HEK293T (cell line): ENCODE measurements around the gene PAM.

Experiments used
- CTCF ChIA-PET: fragments of 350-600 bp; formaldehyde crosslinking; extraction: SDS; loops from one replicate; lab custom pipeline; 2021; ENCODE audit warnings: antibody characterized with exemption, inconsistent platforms; lab: Yijun Ruan, JAX
- POLR2A ChIA-PET: fragments of 350-600 bp; formaldehyde crosslinking; extraction: SDS; loops from one replicate; lab custom pipeline; 2020; ENCODE audit warnings: antibody characterized with exemption, inconsistent platforms; lab: Yijun Ruan, JAX
- DNase-seq: peaks from one replicate; pipeline ENCODE4 v3.0.0; 2012; ENCODE audit warnings: mixed read lengths; ENCODE audit errors: extremely low spot score
- ARNT ChIP-seq: fragments of 450-650 bp; IDR thresholded peaks from 2 replicates; pipeline ENCODE4 v1.6.1; 2017; ENCODE audit warnings: mild to moderate bottlenecking
- BHLHE40 ChIP-seq: fragments of 450-650 bp; IDR thresholded peaks from 2 replicates; pipeline ENCODE4 v1.6.1; 2016; ENCODE audit warnings: mild to moderate bottlenecking, moderate library complexity, borderline replicate concordance
- CTBP1 ChIP-seq: fragments of 450-650 bp; IDR thresholded peaks from 2 replicates; pipeline ENCODE4 v1.6.1; 2016; ENCODE audit warnings: borderline replicate concordance
- ELF4 ChIP-seq: fragments of 450-650 bp; IDR thresholded peaks from 2 replicates; pipeline ENCODE4 v1.6.1; 2017; ENCODE audit warnings: antibody characterized with exemption
- FOXA1 ChIP-seq: fragments of 450-650 bp; IDR thresholded peaks from 2 replicates; pipeline ENCODE4 v1.6.1; 2016; ENCODE audit warnings: mild to moderate bottlenecking
- FOXK2 ChIP-seq: fragments of 450-650 bp; IDR thresholded peaks from 2 replicates; pipeline ENCODE4 v1.6.1; 2016; ENCODE audit warnings: mild to moderate bottlenecking
- FOXM1 ChIP-seq: fragments of 450-650 bp; IDR thresholded peaks from 2 replicates; pipeline ENCODE4 v1.6.1; 2017; ENCODE audit warnings: mild to moderate bottlenecking, borderline replicate concordance
- HDGF ChIP-seq: fragments of 450-650 bp; IDR thresholded peaks from 2 replicates; pipeline ENCODE4 v1.6.1; 2017; ENCODE audit warnings: antibody characterized with exemption, borderline replicate concordance
- L3MBTL2 ChIP-seq: fragments of 450-650 bp; conservative IDR thresholded peaks from 2 replicates; pipeline ENCODE4 v1.6.1; 2016; ENCODE audit warnings: mild to moderate bottlenecking
- LEF1 ChIP-seq: fragments of 450-650 bp; IDR thresholded peaks from 2 replicates; pipeline ENCODE4 v1.6.1; 2017; ENCODE audit warnings: mild to moderate bottlenecking, borderline replicate concordance
- NFRKB ChIP-seq: fragments of 450-650 bp; IDR thresholded peaks from 2 replicates; pipeline ENCODE4 v1.6.1; 2016; ENCODE audit warnings: mild to moderate bottlenecking, moderate library complexity
- PKNOX1 ChIP-seq: fragments of 450-650 bp; IDR thresholded peaks from 2 replicates; pipeline ENCODE4 v1.6.1; 2016
- SP1 ChIP-seq: fragments of 450-650 bp; IDR thresholded peaks from 2 replicates; pipeline ENCODE4 v1.6.1; 2017
- SUZ12 ChIP-seq: fragments of 450-650 bp; IDR thresholded peaks from 2 replicates; pipeline ENCODE4 v1.6.1; 2016; ENCODE audit warnings: mild to moderate bottlenecking
- TARDBP ChIP-seq: fragments of 450-650 bp; IDR thresholded peaks from 2 replicates; pipeline ENCODE4 v1.6.1; 2016
- ZNF384 ChIP-seq: fragments of 450-650 bp; IDR thresholded peaks from 2 replicates; pipeline ENCODE4 v1.6.1; 2016

The PAM gene

DNA sequence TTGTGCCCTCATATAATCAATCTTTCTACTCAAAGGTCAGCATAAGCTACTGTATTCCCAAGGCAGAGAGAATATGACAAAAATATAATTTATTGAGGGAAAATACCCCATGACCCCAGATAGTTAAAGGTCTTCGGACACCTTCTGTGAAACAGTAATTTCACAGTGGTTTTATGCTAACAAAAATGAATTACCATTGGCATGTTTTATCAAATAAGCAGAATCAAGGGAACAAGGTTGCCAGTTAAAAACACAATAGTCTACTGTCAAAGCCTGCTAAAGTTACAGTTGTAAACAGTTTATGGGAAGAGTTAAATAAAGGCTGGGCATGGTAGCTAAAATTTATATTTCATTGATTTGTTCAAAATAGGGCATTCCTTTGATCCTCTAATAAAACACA is 210.5 kb downstream of the PAM start:
- ChIA-PET CTCF (no interaction called here), POLR2A (no interaction called here)
- TF ChIP-seq NFRKB (no peak), ZNF384 (no peak), SP1 (no peak), FOXA1 (no peak), TARDBP (no peak), ARNT (no peak), PKNOX1 (peak; percentile 70; the same call in 1 of the 2 replicates), ELF4 (no peak)
- DNase-seq, result no peak

DNA sequence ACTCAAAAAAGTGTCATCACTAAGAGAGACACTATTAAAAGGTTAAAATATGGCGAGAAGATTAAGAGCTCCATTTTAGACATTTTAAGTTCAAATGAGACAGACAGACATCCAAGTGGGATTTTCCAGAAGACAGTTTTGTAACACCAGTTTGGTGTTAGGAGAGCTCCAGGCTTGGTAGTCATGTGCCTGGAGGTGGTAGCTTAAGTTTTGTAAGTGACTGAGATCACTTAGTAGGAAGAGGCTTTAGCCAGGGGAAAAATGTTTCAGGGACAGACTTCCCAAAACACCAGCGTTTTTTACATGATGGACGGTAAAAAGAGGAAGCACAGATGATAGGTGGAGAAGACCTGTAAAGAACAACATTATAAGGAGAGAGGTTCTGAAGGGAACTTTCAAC is 214.5 kb downstream of the PAM start:
- CTCF ChIA-PET, result no interaction called here
- POLR2A ChIA-PET, result no interaction called here
- no peak for DNase-seq
- TF ChIP-seq ZNF384 (no peak), PKNOX1 (no peak), TARDBP (no peak), LEF1 (no peak), L3MBTL2 (no peak), FOXK2 (no peak), SUZ12 (no peak), ELF4 (no peak), NFRKB (no peak), HDGF (no peak), CTBP1 (no peak)

- CTCF ChIA-PET, result interaction anchor here (0.7 to 0.9 kb wide), 2 partner anchors 247 to 307 kb away, joined by 3 to 4 read pairs; no protein-coding TSS in a partner anchor
- no peak for DNase-seq
- TF ChIP-seq TARDBP (no peak), BHLHE40 (no peak), ZNF384 (no peak), L3MBTL2 (no peak), LEF1 (no peak), SP1 (no peak)
- POLR2A ChIA-PET, result no interaction called here
These were observed 216.7 kb downstream of the PAM start for GRCh38 chr5:102971676-102972293.

- TF ChIP-seq FOXM1 (no peak), BHLHE40 (no peak), L3MBTL2 (no peak), LEF1 (no peak), ARNT (no peak), CTBP1 (no peak), ELF4 (no peak)
- CTCF ChIA-PET, result no interaction called here
- POLR2A ChIA-PET, result no interaction called here
- no peak for DNase-seq
These were observed 219.1 kb downstream of the PAM start for GRCh38 chr5:102974177-102974576.

GRCh38 chr5:102975045-102975444 is 219.9 kb downstream of the PAM start:
- no peak for DNase-seq
- TF ChIP-seq HDGF, result no peak
- TF ChIP-seq ARNT, result no peak
- TF ChIP-seq LEF1, result no peak
- no peak for TF ChIP-seq SP1
- TF ChIP-seq ELF4, result no peak
- no peak for TF ChIP-seq FOXK2
- no peak for TF ChIP-seq NFRKB
- TF ChIP-seq SUZ12, result no peak
- no peak for TF ChIP-seq FOXM1
- no peak for TF ChIP-seq L3MBTL2
- ChIA-PET POLR2A (no interaction called here), CTCF (no interaction called here)

- CTCF ChIA-PET, result no interaction called here
These were observed 220.5 kb downstream of the PAM start for GRCh38 chr5:102975457-102976182.

More at GRCh38 chr5:102975457-102976182, 220.5 kb downstream of the PAM start:
- no peak for DNase-seq
- POLR2A ChIA-PET, result no interaction called here
- TF ChIP-seq BHLHE40 (no peak), ZNF384 (no peak), LEF1 (no peak), TARDBP (no peak), CTBP1 (no peak), FOXA1 (no peak), FOXM1 (no peak), SP1 (no peak), NFRKB (no peak), PKNOX1 (no peak), ELF4 (no peak)
